Breast epithelium (tissue), 3 donors: ENCODE data around the gene PTPRN2.

Source experiments
- CTCF ChIP-seq, 3 donors: fragments of 450-650 bp; IDR thresholded peaks; one replicate each; pipeline ENCODE4 v1.5.1; 2016 to 2017; ENCODE audit warnings: antibody characterized with exemption in 3 of 3, mild to moderate bottlenecking in 3 of 3, moderate library complexity in 3 of 3
- POLR2A ChIP-seq: fragments of 450-650 bp; IDR thresholded peaks from one replicate; pipeline ENCODE4 v1.6.1; 2016; ENCODE audit warnings: antibody characterized with exemption, mild to moderate bottlenecking, moderate library complexity
- POLR2AphosphoS5 ChIP-seq, 3 donors: sonication (generic); formaldehyde crosslinking; IDR thresholded peaks; one replicate each; pipeline ENCODE4 v1.6.1; 2017; ENCODE audit warnings: antibody characterized with exemption in 3 of 3

- TF ChIP-seq POLR2AphosphoS5 (IDR thresholded peaks at IDR 0.05) (no peak), POLR2A (no peak), CTCF (IDR thresholded peaks at IDR 0.05) (no peak)
Measured at GRCh38 chr7:157774495-157774894, 813.1 kb downstream of the PTPRN2 start.
